Measurements from ENCODE around the gene FLRT3. TPM values are rescaled to one million over a fixed set of nuclear protein-coding genes. Genes with fewer than 3 reads are reported as not detected.
A peak's percentile ranks its signal among the peaks of the same experiment; 100 is the strongest.

The FLRT3 gene
- total RNA-seq, result 17.1 and 20.7 TPM in 2 replicates

- Histone ChIP-seq H3K27me3 (ENCODE audit: control insufficient read depth, insufficient read depth, low read length) (no peaks in the 10 kb centered on the region), H3K36me3 (ENCODE audit: control insufficient read depth, insufficient read depth, low read length) (no peaks in the 10 kb centered on the region), H3K4me3 (ENCODE audit: low read depth, low read length) (peak within 1 kb of the TSS; percentile 74)
- FAIRE-seq, result peak; percentile 96
- peak; percentile 99 for DNase-seq (ENCODE audit: low read depth)
- peak; percentile 80 for TF ChIP-seq CTCF (IDR thresholded peaks at IDR 0.05; ENCODE audit: insufficient read depth, low read length, severe bottlenecking)
Measured at GRCh38 chr20:14337400-14338171, at the start of gene FLRT3. Gene FLRT3 (minus strand): TSS chr20:14337612. CDS start chr20:14327506, 10,106 bp downstream.

GRCh38 chr20:14386726-14387125 is 49.3 kb upstream of the FLRT3 start:
- no peak for DNase-seq (ENCODE audit: low read depth)
- FAIRE-seq, result no peak
- Histone ChIP-seq H3K36me3 (ENCODE audit: control insufficient read depth, insufficient read depth, low read length) (no peaks in the 10 kb centered on the region), H3K4me3 (ENCODE audit: low read depth, low read length) (no peak overlapping the region), H3K27me3 (ENCODE audit: control insufficient read depth, insufficient read depth, low read length) (no peaks in the 10 kb centered on the region)
- TF ChIP-seq CTCF (IDR thresholded peaks at IDR 0.05; ENCODE audit: insufficient read depth, low read length, severe bottlenecking), result no peak

GRCh38 chr20:14385176-14385740 is 47.8 kb upstream of the FLRT3 start:
- DNase-seq (ENCODE audit: low read depth) (no peak), FAIRE-seq (no peak)
- Histone ChIP-seq H3K36me3 (ENCODE audit: control insufficient read depth, insufficient read depth, low read length) (no peaks in the 10 kb centered on the region), H3K27me3 (ENCODE audit: control insufficient read depth, insufficient read depth, low read length) (no peaks in the 10 kb centered on the region), H3K4me3 (ENCODE audit: low read depth, low read length) (no peak overlapping the region)
- TF ChIP-seq CTCF (IDR thresholded peaks at IDR 0.05; ENCODE audit: insufficient read depth, low read length, severe bottlenecking), result no peak

- H3K4me3 ChIP-seq (ENCODE audit: low read depth, low read length), result no peak overlapping the region
- H3K27me3 ChIP-seq (ENCODE audit: control insufficient read depth, insufficient read depth, low read length), result no peaks in the 10 kb centered on the region
- H3K36me3 ChIP-seq (ENCODE audit: control insufficient read depth, insufficient read depth, low read length), result no peaks in the 10 kb centered on the region
- FAIRE-seq, result no peak
- no peak for TF ChIP-seq CTCF (IDR thresholded peaks at IDR 0.05; ENCODE audit: insufficient read depth, low read length, severe bottlenecking)
- DNase-seq (ENCODE audit: low read depth), result peak; percentile 71
Measured at GRCh38 chr20:14384416-14385175, 47.2 kb upstream of the FLRT3 start.

- no peak for TF ChIP-seq CTCF (IDR thresholded peaks at IDR 0.05; ENCODE audit: insufficient read depth, low read length, severe bottlenecking)
- no peak for FAIRE-seq
- no peaks in the 10 kb centered on the region for H3K27me3 ChIP-seq (ENCODE audit: control insufficient read depth, insufficient read depth, low read length)
- DNase-seq (ENCODE audit: low read depth), result peak; percentile 67
- no peak overlapping the region for H3K4me3 ChIP-seq (ENCODE audit: low read depth, low read length)
- no peaks in the 10 kb centered on the region for H3K36me3 ChIP-seq (ENCODE audit: control insufficient read depth, insufficient read depth, low read length)
Measured at GRCh38 chr20:14383335-14383734, 45.9 kb upstream of the FLRT3 start.
